ENCODE results near the gene ARMCX1. TPM values are rescaled to one million over a fixed set of nuclear protein-coding genes. Genes with fewer than 3 reads are reported as not detected.
"Not testable (repeated sequence)": the region's sequence is repeated elsewhere in the genome, so short reads cannot be mapped to it uniquely, and the experiment has no call there.

The ARMCX1 gene
- total RNA-seq (2013), result 3.9 TPM
- 1 to 10 TPM; 1.4 to 3.4 (median 1.6) TPM for polyA plus RNA-seq
- 2.1 and 3.0 TPM in 2 replicates for polyA minus RNA-seq
- total RNA-seq, result 3.1 to 19.5 (median 10.3) reads per million in 11 experiments

DNA sequence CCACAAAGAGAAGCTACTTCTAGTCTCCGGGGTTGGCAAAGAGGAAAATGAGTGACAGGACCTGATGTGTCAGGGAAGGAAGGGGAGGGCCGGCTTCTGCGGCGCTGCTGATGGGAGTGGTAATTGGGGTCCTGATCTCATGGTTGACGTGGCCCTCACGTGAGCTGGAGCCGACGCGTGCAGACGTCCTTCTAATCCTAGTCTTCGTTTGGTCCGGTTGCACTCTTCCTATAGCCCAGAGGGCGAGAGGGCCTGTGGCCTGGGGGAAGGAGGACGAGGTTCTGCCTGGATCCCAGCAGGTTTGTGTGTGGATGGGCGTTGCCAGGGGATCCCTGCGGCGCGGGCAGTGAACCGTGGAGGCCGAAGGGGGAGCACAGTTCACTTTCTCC, at the start of gene ARMCX1:
ARMCX1 (plus strand) TSS at position 186 of the 389 bp plus-strand sequence. CDS start 2,384 bp downstream, outside the sequence.
- TF ChIP-seq, protein P1, sequence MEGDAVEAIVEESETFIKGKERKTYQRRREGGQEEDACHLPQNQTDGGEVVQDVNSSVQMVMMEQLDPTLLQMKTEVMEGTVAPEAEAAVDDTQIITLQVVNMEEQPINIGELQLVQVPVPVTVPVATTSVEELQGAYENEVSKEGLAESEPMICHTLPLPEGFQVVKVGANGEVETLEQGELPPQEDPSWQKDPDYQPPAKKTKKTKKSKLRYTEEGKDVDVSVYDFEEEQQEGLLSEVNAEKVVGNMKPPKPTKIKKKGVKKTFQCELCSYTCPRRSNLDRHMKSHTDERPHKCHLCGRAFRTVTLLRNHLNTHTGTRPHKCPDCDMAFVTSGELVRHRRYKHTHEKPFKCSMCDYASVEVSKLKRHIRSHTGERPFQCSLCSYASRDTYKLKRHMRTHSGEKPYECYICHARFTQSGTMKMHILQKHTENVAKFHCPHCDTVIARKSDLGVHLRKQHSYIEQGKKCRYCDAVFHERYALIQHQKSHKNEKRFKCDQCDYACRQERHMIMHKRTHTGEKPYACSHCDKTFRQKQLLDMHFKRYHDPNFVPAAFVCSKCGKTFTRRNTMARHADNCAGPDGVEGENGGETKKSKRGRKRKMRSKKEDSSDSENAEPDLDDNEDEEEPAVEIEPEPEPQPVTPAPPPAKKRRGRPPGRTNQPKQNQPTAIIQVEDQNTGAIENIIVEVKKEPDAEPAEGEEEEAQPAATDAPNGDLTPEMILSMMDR (IDR thresholded peaks at IDR 0.05), result no peak
- Histone ChIP-seq H3K9me3 (replicated peaks in 1 of 2; ENCODE audit: control insufficient read depth in 1 of 2, insufficient read depth in 1 of 2, low read length in 2 of 2) (no peaks in the 10 kb centered on the region), H2AFZ (ENCODE audit: insufficient read depth, low read depth, low read length, poor library complexity, severe bottlenecking) (peak within 1 kb of the TSS; percentile 78), H3K4me3 (replicated peaks in 1 of 3; ENCODE audit: low read depth in 2 of 3, low read length in 3 of 3) (peak within 1 kb of the TSS; percentile 37 to 69 (median 51)), H3K4me2 (replicated peaks; ENCODE audit: extremely low read depth, low read length, poor library complexity, severe bottlenecking) (peak within 1 kb of the TSS; percentile 78), H3K27ac (ENCODE audit: low read depth in 1 of 2, low read length in 2 of 2) (peak within 1 kb of the TSS; percentile 42 to 76), H3K9ac (ENCODE audit: insufficient read depth, low read length, poor library complexity, severe bottlenecking) (peak within 1 kb of the TSS; percentile 66), H4K20me1 (ENCODE audit: insufficient read depth, low read length) (no peaks in the 10 kb centered on the region), H3K4me1 (ENCODE audit: control insufficient read depth in 1 of 2, insufficient read depth in 2 of 2, low read length in 2 of 2) (peaks cover 2 to 13% of the 10 kb centered on the region in 2 donors), H3K36me3 (replicated peaks in 1 of 2; ENCODE audit: control insufficient read depth in 1 of 2, insufficient read depth in 2 of 2, low read length in 2 of 2) (peaks cover 0 to 3% of the 10 kb centered on the region in 2 donors), H3K27me3 (ENCODE audit: control insufficient read depth in 2 of 2, insufficient read depth in 2 of 2, low read length in 2 of 2) (no peaks in the 10 kb centered on the region), H3K79me2 (ENCODE audit: insufficient read depth, low read length) (no peaks in the 10 kb centered on the region)
- H3K4me3 Mint-ChIP-seq, result peak within 1 kb of the TSS; percentile 81 to 92
- intact Hi-C loops (cut with micrococcal nuclease), result no loop called here
- 0% methylated on average over 6 of the region's 20 CpGs for WGBS (ENCODE audit: insufficient coverage)
- H3K27ac Mint-ChIP-seq, result peak within 1 kb of the TSS; percentile 77 to 91 (median 85)
- H3K36me3 Mint-ChIP-seq, result peaks cover 10 to 12% of the 10 kb centered on the region in 2 donors
- DNase-seq, result peak; percentile 56 to 78 (median 63)
- peaks cover 0 to 9% (median 0%) of the 10 kb centered on the region in 7 donors for H3K9me3 Mint-ChIP-seq
- H3K27me3 Mint-ChIP-seq (ENCODE audit: low read depth in 3 of 3), result peaks cover 0 to 2% (median 0%) of the 10 kb centered on the region in 3 donors
- peaks cover 11% of the 10 kb centered on the region for H3K4me1 Mint-ChIP-seq

DNA sequence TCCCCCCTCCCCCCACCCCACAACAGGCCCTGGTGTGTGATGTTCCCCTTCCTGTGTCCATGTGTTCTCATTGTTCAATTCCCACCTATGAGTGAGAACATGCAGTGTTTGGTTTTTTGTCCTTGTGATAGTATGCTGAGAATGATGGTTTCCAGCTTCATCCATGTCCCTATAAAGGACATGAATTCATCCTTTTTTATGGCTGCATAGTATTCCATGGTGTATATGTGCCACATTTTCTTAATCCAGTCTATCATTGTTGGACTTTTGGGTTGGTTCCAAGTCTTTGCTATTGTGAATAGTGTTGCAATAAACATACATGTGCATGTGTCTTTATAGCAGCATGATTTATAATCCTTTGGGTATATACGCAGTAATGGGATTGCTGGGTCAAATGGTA, 47.4 kb upstream of the ARMCX1 start:
- H3K4me1 ChIP-seq (ENCODE audit: control insufficient read depth in 1 of 2, insufficient read depth in 2 of 2, low read length in 2 of 2); H3K4me3 ChIP-seq (replicated peaks in 1 of 3; ENCODE audit: low read depth in 2 of 3, low read length in 3 of 3); DNase-seq; H3K27me3 ChIP-seq (ENCODE audit: control insufficient read depth in 2 of 2, insufficient read depth in 2 of 2, low read length in 2 of 2); H3K9me3 Mint-ChIP-seq; intact Hi-C loops (cut with micrococcal nuclease); H3K27me3 Mint-ChIP-seq (ENCODE audit: low read depth in 3 of 3); H3K79me2 ChIP-seq (ENCODE audit: insufficient read depth, low read length); H3K4me1 Mint-ChIP-seq; H3K27ac Mint-ChIP-seq; H3K36me3 ChIP-seq (replicated peaks in 1 of 2; ENCODE audit: control insufficient read depth in 1 of 2, insufficient read depth in 2 of 2, low read length in 2 of 2); H3K4me3 Mint-ChIP-seq; H4K20me1 ChIP-seq (ENCODE audit: insufficient read depth, low read length); H3K27ac ChIP-seq (ENCODE audit: low read depth in 1 of 2, low read length in 2 of 2); H2AFZ ChIP-seq (ENCODE audit: insufficient read depth, low read depth, low read length, poor library complexity, severe bottlenecking); H3K9ac ChIP-seq (ENCODE audit: insufficient read depth, low read length, poor library complexity, severe bottlenecking); H3K36me3 Mint-ChIP-seq; H3K9me3 ChIP-seq (replicated peaks in 1 of 2; ENCODE audit: control insufficient read depth in 1 of 2, insufficient read depth in 1 of 2, low read length in 2 of 2); H3K4me2 ChIP-seq (replicated peaks; ENCODE audit: extremely low read depth, low read length, poor library complexity, severe bottlenecking): not testable (repeated sequence)
- WGBS (ENCODE audit: insufficient coverage), result no CpG with 5 or more reads among the region's 1 CpG
